Ishikawa (cell line): ENCODE measurements around the gene UBIAD1.

Experiments used
- CEBPB ChIP-seq: IDR thresholded peaks from 2 replicates; pipeline ENCODE4 v1.6.1; 2012
- CREB1 ChIP-seq: IDR thresholded peaks from 2 replicates; pipeline ENCODE4 v1.6.1; 2012; ENCODE audit warnings: low read depth
- EGR1 ChIP-seq: IDR thresholded peaks from 2 replicates; pipeline ENCODE4 v1.6.1; 2012
- EP300 ChIP-seq: IDR thresholded peaks from 2 replicates; pipeline ENCODE4 v1.6.1; 2012; ENCODE audit warnings: borderline replicate concordance
- FOXM1 ChIP-seq: IDR thresholded peaks from 2 replicates; pipeline ENCODE4 v1.6.1; 2012; ENCODE audit warnings: low read depth, borderline replicate concordance
- NFIC ChIP-seq: IDR thresholded peaks from 2 replicates; pipeline ENCODE4 v1.6.1; 2012
- RAD21 ChIP-seq: IDR thresholded peaks from 2 replicates; pipeline ENCODE4 v1.6.1; 2012; ENCODE audit warnings: low read depth
- TAF1 ChIP-seq: IDR thresholded peaks from 2 replicates; pipeline ENCODE4 v1.6.1; 2012; ENCODE audit warnings: low read depth, mild to moderate bottlenecking
- TCF12 ChIP-seq: IDR thresholded peaks from 2 replicates; pipeline ENCODE4 v1.6.1; 2012; ENCODE audit warnings: low read depth
- TEAD4 ChIP-seq: IDR thresholded peaks from 2 replicates; pipeline ENCODE4 v1.6.1; 2012
- YY1 ChIP-seq: IDR thresholded peaks from 2 replicates; pipeline ENCODE4 v1.6.1; 2012; ENCODE audit warnings: low read depth
- ZBTB7A ChIP-seq: IDR thresholded peaks from 2 replicates; pipeline ENCODE4 v1.6.1; 2012; ENCODE audit warnings: low read depth
- TF ChIP-seq, protein P1 (sequence below): IDR thresholded peaks from 2 replicates; pipeline ENCODE4 v1.6.1; 2012; ENCODE audit warnings: low read depth, mild to moderate bottlenecking
- TF ChIP-seq, protein P2 (sequence below): IDR thresholded peaks from 2 replicates; pipeline ENCODE4 v1.6.1; 2012
- TF ChIP-seq, protein P3 (sequence below): IDR thresholded peaks from 2 replicates; pipeline ENCODE4 v1.6.1; 2012

UBIAD1 gene

GRCh38 chr1:11294951-11295350 is 22.0 kb downstream of the UBIAD1 start:
- TF ChIP-seq TAF1 (no peak), YY1 (no peak), CEBPB (no peak), RAD21 (no peak), CREB1 (no peak), EP300 (no peak), EGR1 (no peak), NFIC (no peak), TEAD4 (no peak), ZBTB7A (no peak), FOXM1 (no peak), TCF12 (no peak)
- TF ChIP-seq, protein P1, sequence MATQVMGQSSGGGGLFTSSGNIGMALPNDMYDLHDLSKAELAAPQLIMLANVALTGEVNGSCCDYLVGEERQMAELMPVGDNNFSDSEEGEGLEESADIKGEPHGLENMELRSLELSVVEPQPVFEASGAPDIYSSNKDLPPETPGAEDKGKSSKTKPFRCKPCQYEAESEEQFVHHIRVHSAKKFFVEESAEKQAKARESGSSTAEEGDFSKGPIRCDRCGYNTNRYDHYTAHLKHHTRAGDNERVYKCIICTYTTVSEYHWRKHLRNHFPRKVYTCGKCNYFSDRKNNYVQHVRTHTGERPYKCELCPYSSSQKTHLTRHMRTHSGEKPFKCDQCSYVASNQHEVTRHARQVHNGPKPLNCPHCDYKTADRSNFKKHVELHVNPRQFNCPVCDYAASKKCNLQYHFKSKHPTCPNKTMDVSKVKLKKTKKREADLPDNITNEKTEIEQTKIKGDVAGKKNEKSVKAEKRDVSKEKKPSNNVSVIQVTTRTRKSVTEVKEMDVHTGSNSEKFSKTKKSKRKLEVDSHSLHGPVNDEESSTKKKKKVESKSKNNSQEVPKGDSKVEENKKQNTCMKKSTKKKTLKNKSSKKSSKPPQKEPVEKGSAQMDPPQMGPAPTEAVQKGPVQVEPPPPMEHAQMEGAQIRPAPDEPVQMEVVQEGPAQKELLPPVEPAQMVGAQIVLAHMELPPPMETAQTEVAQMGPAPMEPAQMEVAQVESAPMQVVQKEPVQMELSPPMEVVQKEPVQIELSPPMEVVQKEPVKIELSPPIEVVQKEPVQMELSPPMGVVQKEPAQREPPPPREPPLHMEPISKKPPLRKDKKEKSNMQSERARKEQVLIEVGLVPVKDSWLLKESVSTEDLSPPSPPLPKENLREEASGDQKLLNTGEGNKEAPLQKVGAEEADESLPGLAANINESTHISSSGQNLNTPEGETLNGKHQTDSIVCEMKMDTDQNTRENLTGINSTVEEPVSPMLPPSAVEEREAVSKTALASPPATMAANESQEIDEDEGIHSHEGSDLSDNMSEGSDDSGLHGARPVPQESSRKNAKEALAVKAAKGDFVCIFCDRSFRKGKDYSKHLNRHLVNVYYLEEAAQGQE = no peak
- TF ChIP-seq, protein P2, sequence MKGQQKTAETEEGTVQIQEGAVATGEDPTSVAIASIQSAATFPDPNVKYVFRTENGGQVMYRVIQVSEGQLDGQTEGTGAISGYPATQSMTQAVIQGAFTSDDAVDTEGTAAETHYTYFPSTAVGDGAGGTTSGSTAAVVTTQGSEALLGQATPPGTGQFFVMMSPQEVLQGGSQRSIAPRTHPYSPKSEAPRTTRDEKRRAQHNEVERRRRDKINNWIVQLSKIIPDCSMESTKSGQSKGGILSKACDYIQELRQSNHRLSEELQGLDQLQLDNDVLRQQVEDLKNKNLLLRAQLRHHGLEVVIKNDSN = no peak
- TF ChIP-seq, protein P3, sequence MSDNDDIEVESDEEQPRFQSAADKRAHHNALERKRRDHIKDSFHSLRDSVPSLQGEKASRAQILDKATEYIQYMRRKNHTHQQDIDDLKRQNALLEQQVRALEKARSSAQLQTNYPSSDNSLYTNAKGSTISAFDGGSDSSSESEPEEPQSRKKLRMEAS = no peak

- TF ChIP-seq TEAD4 = no peak
- TF ChIP-seq NFIC = no peak
Measured at GRCh38 chr1:11295905-11296304, 22.9 kb downstream of the UBIAD1 start.

DNA sequence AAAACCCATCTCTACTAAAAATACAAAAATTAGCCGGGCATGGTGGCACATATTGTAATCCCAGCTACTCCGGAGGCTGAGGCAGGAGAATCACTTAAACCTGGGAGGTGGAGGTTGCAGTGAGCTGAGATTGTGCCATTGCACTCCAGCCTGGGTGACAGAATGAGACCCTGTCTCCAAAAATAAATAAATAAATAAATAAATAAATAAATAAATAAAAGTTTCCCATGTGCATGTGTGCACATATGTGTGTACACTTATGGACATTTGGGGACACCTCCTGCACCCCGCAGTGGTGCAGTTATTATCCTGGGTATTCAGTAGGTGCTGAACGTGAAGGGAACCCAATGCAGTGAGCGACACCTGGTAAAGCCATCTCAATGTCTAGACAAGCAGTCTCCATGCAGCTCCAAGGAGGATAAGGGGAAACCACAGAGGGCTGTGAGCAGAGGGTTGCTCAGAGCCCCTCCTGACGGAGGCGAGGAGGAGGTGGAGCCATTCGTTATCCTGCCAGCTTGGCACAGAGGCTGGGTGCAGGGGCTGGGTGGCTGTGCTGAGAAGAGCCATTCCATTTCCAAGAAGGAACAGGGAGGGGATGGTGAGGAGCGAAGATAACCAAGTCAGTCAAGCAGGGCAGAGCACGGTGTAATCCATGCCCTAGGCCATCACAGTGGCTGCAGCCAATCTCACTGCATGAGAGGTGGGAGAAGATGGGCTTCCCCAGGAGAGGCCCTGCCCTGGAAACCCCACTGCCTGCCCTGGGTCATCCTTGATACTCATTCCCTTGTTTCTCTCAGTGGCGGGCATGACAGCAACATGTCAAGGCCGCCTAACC is 25.6 kb downstream of the UBIAD1 start:
- TF ChIP-seq ZBTB7A (no peak), CREB1 (no peak), NFIC (no peak), EP300 (no peak), TAF1 (no peak), YY1 (no peak), EGR1 (no peak), RAD21 (no peak), TEAD4 (no peak), TCF12 (no peak), FOXM1 (no peak), CEBPB (no peak)
- TF ChIP-seq, protein P1 = no peak
- TF ChIP-seq, protein P2 = no peak
- TF ChIP-seq, protein P3 = no peak

DNA sequence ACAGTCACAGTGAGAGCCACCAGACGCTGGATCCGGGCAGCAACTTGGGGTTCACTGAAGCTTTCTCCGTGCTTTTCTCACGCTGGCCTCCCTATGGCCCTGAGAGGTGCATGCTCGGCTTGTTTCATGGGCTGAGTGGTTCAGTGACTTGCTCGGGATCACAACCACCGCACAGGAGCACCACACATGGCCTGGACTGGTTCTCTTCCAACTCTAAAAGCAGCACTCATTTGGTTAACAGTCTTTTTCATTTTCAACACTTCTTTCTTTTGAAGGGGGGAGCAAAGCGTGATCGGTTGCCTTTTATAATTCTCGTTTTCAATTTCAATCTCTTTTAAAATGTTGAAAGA is 26.2 kb downstream of the UBIAD1 start:
- TF ChIP-seq TEAD4 (no peak), TAF1 (no peak), CEBPB (no peak), NFIC (no peak), RAD21 (no peak), ZBTB7A (no peak), EGR1 (no peak), CREB1 (no peak), FOXM1 (no peak), EP300 (no peak), YY1 (no peak), TCF12 (no peak)
- TF ChIP-seq, protein P1 = no peak
- TF ChIP-seq, protein P2 = no peak
- TF ChIP-seq, protein P3 = no peak
